GM21447 (cell line): ENCODE data around the gene MT1F.

ENCODE experiments used
- ATAC-seq: cut with Tn5 transposase; IDR thresholded peaks from one replicate; pipeline ENCODE4 v1.9.1; 2021; ENCODE audit not compliant: unreplicated experiment

The MT1F gene

GRCh38 chr16:56691885-56692284 lies 34.1 kb downstream of the MT1F start:
- ATAC-seq, result no peak

GRCh38 chr16:56695246-56695645 lies 37.5 kb downstream of the MT1F start:
- ATAC-seq, result no peak

- no peak for ATAC-seq
Observed at GRCh38 chr16:56697456-56698155, 39.8 kb downstream of the MT1F start.

GRCh38 chr16:56700195-56700594 lies 42.4 kb downstream of the MT1F start:
- ATAC-seq, result no peak

GRCh38 chr16:56700631-56701030 lies 42.9 kb downstream of the MT1F start:
- no peak for ATAC-seq

- no peak for ATAC-seq
Observed at GRCh38 chr16:56701534-56701933, 43.8 kb downstream of the MT1F start.

- no peak for ATAC-seq
Observed at GRCh38 chr16:56702836-56703235, 45.1 kb downstream of the MT1F start.
